HepG2 (cell line): Measurements from ENCODE around the gene HTRA2. TPM values are rescaled to one million over a fixed set of nuclear protein-coding genes. Genes with fewer than 3 reads are reported as not detected.
A peak's percentile ranks its signal among the peaks of the same experiment; 100 is the strongest.

Experiments used
- ATF1 ChIP-seq: IDR thresholded peaks from 2 replicates; pipeline ENCODE4 v1.6.1; 2016; ENCODE audit warnings: mild to moderate bottlenecking, control low read depth
- CEBPB ChIP-seq: IDR thresholded peaks from 2 replicates; pipeline ENCODE4 v1.6.1; 2011; ENCODE audit warnings: low read depth, low read length, improper control_type of control experiment, borderline replicate concordance
- KDM5B ChIP-seq: sonication (generic); formaldehyde crosslinking; IDR thresholded peaks from 2 replicates; pipeline ENCODE4 v1.4.0; 2020; ENCODE audit warnings: missing genetic modification reagents, mild to moderate bottlenecking, borderline replicate concordance
- PHF8 ChIP-seq: sonication (generic); formaldehyde crosslinking; IDR thresholded peaks from 2 replicates; pipeline ENCODE4 v1.5.0; 2020; ENCODE audit warnings: missing genetic modification reagents
- PRPF4 ChIP-seq: fragments of 200-400 bp; formaldehyde crosslinking; IDR thresholded peaks from 2 replicates; pipeline ENCODE4 v1.6.1; 2016; ENCODE audit warnings: low read length, low read depth; ENCODE audit not compliant: poor library complexity, severe bottlenecking
- SIN3A ChIP-seq: IDR thresholded peaks from 2 replicates; pipeline ENCODE4 v1.6.1; 2011; ENCODE audit warnings: low read depth, mild to moderate bottlenecking, control low read depth, low read length, borderline replicate concordance
- SSRP1 ChIP-seq: IDR thresholded peaks from 2 replicates; pipeline ENCODE4 v1.6.1; 2016; ENCODE audit warnings: control low read depth
- TBX2 ChIP-seq: sonication (generic); formaldehyde crosslinking; IDR thresholded peaks from 2 replicates; pipeline ENCODE4 v1.5.0; 2020; ENCODE audit warnings: missing genetic modification reagents, mild to moderate bottlenecking, borderline replicate concordance
- THAP11 ChIP-seq: IDR thresholded peaks from 2 replicates; pipeline ENCODE4 v1.6.1; 2016; ENCODE audit warnings: missing biosample characterization, missing genetic modification reagents
- ZNF335 ChIP-seq: sonication (generic); formaldehyde crosslinking; IDR thresholded peaks from 2 replicates; pipeline ENCODE4 v1.4.0; 2020; ENCODE audit warnings: missing genetic modification reagents
- ZNF615 ChIP-seq: sonication (generic); formaldehyde crosslinking; IDR thresholded peaks from 2 replicates; pipeline ENCODE4 v1.5.0; 2020; ENCODE audit warnings: mild to moderate bottlenecking, missing genetic modification reagents, borderline replicate concordance
- polyA plus RNA-seq, 8 experiments: library from polyadenylated mRNA; depleted of rRNA in 3 of 8; stranded (reverse) in 7 of 8; unstranded in 1 of 8; fragments of >200 nt; fragmentation: Illumina TruSeq in 4 of 8; extraction: Trizol in 4 of 8; gene quantifications; 2 replicates each; pipeline versions ENCODE4 v1.2.1 to v1.2.3, GENCODE V29; 2011 to 2016; ENCODE audit warnings: low read depth in 4 of 8, missing spikeins in 1 of 8, mixed read lengths in 1 of 8; ENCODE audit not compliant: insufficient read depth in 1 of 8
- total RNA-seq, 5 experiments: library from RNA; depleted of rRNA; stranded (reverse); fragments of >200 nt; fragmentation: Illumina TruSeq; extraction: Trizol; gene quantifications; 2 replicates each; pipeline ENCODE4 v1.2.3, GENCODE V29; 2016; ENCODE audit warnings: low read depth in 1 of 5
- TF ChIP-seq, protein P1 (sequence below): sonication (generic); formaldehyde crosslinking; IDR thresholded peaks from 2 replicates; pipeline ENCODE4 v1.4.0; 2020; ENCODE audit warnings: missing genetic modification reagents
- TF ChIP-seq, protein P2 (sequence below): sonication (generic); formaldehyde crosslinking; IDR thresholded peaks from 2 replicates; pipeline ENCODE4 v1.4.0; 2020; ENCODE audit warnings: missing genetic modification reagents
- TF ChIP-seq, protein P3 (sequence below): sonication (generic); formaldehyde crosslinking; IDR thresholded peaks from 2 replicates; pipeline ENCODE4 v1.5.1; 2020; ENCODE audit warnings: missing genetic modification reagents, mild to moderate bottlenecking, borderline replicate concordance
- TF ChIP-seq, protein P4 (sequence below): sonication (generic); formaldehyde crosslinking; conservative IDR thresholded peaks from 2 replicates; pipeline ENCODE4 v1.8.0; 2022; ENCODE audit warnings: mild to moderate bottlenecking, moderate library complexity, missing genetic modification reagents
- TF ChIP-seq, protein P5 (sequence below): IDR thresholded peaks from 2 replicates; pipeline ENCODE4 v1.6.1; 2016
- TF ChIP-seq, protein P6 (sequence below): sonication (generic); formaldehyde crosslinking; IDR thresholded peaks from 2 replicates; pipeline ENCODE4 v1.8.0; 2022; ENCODE audit warnings: missing genetic modification reagents, mild to moderate bottlenecking, moderate library complexity, borderline replicate concordance

HTRA2 gene
- total and polyA plus RNA-seq, 2 of the 13 experiments (the other 11 are each of a cell fraction or from before 2014, with no cell fraction given): 47.7 to 50.3 TPM

DNA sequence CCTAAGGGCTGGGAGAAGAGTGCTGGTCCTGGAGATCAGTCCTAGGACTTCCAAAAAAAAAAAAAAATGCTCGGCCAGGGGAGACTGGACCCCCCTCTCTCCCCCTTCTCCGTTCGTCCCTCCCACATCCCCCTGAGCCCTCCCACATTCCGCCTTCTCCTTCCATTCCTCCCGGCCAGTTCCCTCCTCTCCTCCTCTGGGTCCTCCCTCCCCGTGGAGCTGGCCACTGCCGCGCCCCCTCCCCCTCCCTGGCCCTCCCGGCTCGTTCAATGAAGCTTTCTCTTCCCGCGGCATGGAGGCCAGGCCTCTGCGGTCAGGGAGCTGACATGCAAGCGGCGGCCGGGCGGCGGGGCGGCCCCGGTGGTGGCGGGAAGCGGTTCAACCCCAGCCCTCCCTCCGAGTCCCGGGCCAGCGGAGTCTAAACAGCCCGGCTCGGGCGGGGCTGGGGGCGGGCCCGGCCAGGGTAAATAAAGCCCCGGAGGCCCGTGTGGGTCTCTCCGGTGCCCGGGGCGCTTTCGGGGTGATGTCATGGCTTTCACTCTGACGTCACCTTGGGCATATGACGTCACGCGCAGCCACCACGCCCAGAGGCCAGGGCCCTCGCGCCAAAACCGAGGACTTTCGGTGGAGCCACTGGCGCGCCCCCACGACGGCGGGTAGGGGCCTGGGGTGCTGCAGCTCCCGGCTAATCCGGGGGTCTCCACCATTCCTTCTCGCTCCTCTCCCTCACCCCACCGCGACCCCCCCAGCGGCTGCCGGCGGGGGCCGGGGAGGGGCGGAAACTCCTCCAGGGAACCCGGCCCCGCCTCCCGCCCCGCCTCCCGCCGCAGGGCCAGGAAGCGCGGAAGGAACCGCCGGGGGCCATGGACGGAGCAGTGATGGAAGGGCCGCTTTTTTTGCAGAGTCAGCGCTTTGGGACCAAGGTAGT, 24.4 kb downstream of the HTRA2 start, which contains the start of the genes DOK1 and LOXL3 (continued):
- TF ChIP-seq CEBPB: no peak
- TF ChIP-seq THAP11 (CRISPR knock-in tag): 0 out of 2 replicates have a peak, but pooled peaks have one; percentile 19
- TF ChIP-seq PRPF4: peak; percentile 41
- no peak for TF ChIP-seq ZNF335
- TF ChIP-seq ATF1: peak; percentile 89
- TF ChIP-seq KDM5B (CRISPR knock-in tag): peak; percentile 52; the same call in 1 of the 2 replicates
- peak; percentile 53; the same call in 1 of the 2 replicates for TF ChIP-seq PHF8 (CRISPR knock-in tag)
- TF ChIP-seq, protein P1, sequence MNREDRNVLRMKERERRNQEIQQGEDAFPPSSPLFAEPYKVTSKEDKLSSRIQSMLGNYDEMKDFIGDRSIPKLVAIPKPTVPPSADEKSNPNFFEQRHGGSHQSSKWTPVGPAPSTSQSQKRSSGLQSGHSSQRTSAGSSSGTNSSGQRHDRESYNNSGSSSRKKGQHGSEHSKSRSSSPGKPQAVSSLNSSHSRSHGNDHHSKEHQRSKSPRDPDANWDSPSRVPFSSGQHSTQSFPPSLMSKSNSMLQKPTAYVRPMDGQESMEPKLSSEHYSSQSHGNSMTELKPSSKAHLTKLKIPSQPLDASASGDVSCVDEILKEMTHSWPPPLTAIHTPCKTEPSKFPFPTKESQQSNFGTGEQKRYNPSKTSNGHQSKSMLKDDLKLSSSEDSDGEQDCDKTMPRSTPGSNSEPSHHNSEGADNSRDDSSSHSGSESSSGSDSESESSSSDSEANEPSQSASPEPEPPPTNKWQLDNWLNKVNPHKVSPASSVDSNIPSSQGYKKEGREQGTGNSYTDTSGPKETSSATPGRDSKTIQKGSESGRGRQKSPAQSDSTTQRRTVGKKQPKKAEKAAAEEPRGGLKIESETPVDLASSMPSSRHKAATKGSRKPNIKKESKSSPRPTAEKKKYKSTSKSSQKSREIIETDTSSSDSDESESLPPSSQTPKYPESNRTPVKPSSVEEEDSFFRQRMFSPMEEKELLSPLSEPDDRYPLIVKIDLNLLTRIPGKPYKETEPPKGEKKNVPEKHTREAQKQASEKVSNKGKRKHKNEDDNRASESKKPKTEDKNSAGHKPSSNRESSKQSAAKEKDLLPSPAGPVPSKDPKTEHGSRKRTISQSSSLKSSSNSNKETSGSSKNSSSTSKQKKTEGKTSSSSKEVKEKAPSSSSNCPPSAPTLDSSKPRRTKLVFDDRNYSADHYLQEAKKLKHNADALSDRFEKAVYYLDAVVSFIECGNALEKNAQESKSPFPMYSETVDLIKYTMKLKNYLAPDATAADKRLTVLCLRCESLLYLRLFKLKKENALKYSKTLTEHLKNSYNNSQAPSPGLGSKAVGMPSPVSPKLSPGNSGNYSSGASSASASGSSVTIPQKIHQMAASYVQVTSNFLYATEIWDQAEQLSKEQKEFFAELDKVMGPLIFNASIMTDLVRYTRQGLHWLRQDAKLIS (CRISPR knock-in tag): no peak
- TF ChIP-seq, protein P2, sequence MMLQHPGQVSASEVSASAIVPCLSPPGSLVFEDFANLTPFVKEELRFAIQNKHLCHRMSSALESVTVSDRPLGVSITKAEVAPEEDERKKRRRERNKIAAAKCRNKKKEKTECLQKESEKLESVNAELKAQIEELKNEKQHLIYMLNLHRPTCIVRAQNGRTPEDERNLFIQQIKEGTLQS (CRISPR knock-in tag): peak; percentile 64
- TF ChIP-seq, protein P3, sequence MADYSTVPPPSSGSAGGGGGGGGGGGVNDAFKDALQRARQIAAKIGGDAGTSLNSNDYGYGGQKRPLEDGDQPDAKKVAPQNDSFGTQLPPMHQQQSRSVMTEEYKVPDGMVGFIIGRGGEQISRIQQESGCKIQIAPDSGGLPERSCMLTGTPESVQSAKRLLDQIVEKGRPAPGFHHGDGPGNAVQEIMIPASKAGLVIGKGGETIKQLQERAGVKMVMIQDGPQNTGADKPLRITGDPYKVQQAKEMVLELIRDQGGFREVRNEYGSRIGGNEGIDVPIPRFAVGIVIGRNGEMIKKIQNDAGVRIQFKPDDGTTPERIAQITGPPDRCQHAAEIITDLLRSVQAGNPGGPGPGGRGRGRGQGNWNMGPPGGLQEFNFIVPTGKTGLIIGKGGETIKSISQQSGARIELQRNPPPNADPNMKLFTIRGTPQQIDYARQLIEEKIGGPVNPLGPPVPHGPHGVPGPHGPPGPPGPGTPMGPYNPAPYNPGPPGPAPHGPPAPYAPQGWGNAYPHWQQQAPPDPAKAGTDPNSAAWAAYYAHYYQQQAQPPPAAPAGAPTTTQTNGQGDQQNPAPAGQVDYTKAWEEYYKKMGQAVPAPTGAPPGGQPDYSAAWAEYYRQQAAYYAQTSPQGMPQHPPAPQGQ (CRISPR knock-in tag): no peak
- 0 out of 2 replicates have a peak, but pooled peaks have one; percentile 37 for TF ChIP-seq TBX2
- TF ChIP-seq, protein P4, sequence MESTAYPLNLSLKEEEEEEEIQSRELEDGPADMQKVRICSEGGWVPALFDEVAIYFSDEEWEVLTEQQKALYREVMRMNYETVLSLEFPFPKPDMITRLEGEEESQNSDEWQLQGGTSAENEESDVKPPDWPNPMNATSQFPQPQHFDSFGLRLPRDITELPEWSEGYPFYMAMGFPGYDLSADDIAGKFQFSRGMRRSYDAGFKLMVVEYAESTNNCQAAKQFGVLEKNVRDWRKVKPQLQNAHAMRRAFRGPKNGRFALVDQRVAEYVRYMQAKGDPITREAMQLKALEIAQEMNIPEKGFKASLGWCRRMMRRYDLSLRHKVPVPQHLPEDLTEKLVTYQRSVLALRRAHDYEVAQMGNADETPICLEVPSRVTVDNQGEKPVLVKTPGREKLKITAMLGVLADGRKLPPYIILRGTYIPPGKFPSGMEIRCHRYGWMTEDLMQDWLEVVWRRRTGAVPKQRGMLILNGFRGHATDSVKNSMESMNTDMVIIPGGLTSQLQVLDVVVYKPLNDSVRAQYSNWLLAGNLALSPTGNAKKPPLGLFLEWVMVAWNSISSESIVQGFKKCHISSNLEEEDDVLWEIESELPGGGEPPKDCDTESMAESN (CRISPR knock-in tag): no peak
- peak; percentile 84; the same call in 1 of the 2 replicates for TF ChIP-seq ZNF615 (CRISPR knock-in tag)
- TF ChIP-seq, protein P5, sequence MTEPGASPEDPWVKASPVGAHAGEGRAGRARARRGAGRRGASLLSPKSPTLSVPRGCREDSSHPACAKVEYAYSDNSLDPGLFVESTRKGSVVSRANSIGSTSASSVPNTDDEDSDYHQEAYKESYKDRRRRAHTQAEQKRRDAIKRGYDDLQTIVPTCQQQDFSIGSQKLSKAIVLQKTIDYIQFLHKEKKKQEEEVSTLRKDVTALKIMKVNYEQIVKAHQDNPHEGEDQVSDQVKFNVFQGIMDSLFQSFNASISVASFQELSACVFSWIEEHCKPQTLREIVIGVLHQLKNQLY (CRISPR knock-in tag): no peak
- TF ChIP-seq SSRP1: 0 out of 2 replicates have a peak, but pooled peaks have one; percentile 73
- TF ChIP-seq, protein P6, sequence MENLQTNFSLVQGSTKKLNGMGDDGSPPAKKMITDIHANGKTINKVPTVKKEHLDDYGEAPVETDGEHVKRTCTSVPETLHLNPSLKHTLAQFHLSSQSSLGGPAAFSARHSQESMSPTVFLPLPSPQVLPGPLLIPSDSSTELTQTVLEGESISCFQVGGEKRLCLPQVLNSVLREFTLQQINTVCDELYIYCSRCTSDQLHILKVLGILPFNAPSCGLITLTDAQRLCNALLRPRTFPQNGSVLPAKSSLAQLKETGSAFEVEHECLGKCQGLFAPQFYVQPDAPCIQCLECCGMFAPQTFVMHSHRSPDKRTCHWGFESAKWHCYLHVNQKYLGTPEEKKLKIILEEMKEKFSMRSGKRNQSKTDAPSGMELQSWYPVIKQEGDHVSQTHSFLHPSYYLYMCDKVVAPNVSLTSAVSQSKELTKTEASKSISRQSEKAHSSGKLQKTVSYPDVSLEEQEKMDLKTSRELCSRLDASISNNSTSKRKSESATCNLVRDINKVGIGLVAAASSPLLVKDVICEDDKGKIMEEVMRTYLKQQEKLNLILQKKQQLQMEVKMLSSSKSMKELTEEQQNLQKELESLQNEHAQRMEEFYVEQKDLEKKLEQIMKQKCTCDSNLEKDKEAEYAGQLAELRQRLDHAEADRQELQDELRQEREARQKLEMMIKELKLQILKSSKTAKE: no peak
- peak; percentile 34; the same call in 1 of the 2 replicates for TF ChIP-seq SIN3A
